Right cardiac atrium (tissue), 5 donors: ENCODE data around the gene RSAD2. TPM values are rescaled to one million over a fixed set of nuclear protein-coding genes. Genes with fewer than 3 reads are reported as not detected.
"Not testable (repeated sequence)": the region's sequence is repeated elsewhere in the genome, so short reads cannot be mapped to it uniquely, and the experiment has no call there.

Experiments
- ATAC-seq, 2 donors: fragments of 200-7000 bp; cut with Tn5 transposase; one replicate each; pipeline versions ENCODE4 v1.8.0 to v1.9.1; 2020; ENCODE audit warnings: moderate library complexity in 2 of 2, mild to moderate bottlenecking in 1 of 2
- DNase-seq, 3 donors: peaks; one replicate each; pipeline ENCODE4 v3.0.0-alpha.2; 2020
- H3K27ac ChIP-seq: one replicate; pipeline ENCODE4 v1.5.1; 2013; ENCODE audit warnings: mild to moderate bottlenecking, low read length, control low read depth, moderate library complexity
- H3K27me3 ChIP-seq: one replicate; pipeline ENCODE4 v1.6.1; 2013; ENCODE audit not compliant: control insufficient read depth, insufficient read depth
- H3K4me1 ChIP-seq: one replicate; pipeline ENCODE4 v1.6.1; 2013; ENCODE audit warnings: low read length; ENCODE audit not compliant: control insufficient read depth, insufficient read depth
- H3K4me3 ChIP-seq: one replicate; pipeline ENCODE4 v1.5.1; 2013; ENCODE audit warnings: low read length, control low read depth
- H3K9me3 ChIP-seq: one replicate; pipeline ENCODE4 v1.6.1; 2013; ENCODE audit warnings: low read length; ENCODE audit not compliant: control insufficient read depth
- WGBS: extraction: QIAGEN DNeasy Blood & Tissue Kit; methylation state at CpG from one replicate; pipeline ENCODE4 v1.1.7; 2013; 5-methylcytosine and 5-hydroxymethylcytosine counted together
- intact Hi-C, 4 donors: fragments of 100-400 bp; cut with DNase I; formaldehyde crosslinking; loops; one replicate each; pipeline versions ENCODE4 v1.11.0 to v1.14.0; 2022 to 2023
- polyA plus RNA-seq: library from polyadenylated mRNA; stranded (reverse); fragments of 200-250 nt; gene quantifications from one replicate; pipeline ENCODE4 v1.2.3, GENCODE V29; 2013
- total RNA-seq, 4 donors: library from RNA; stranded (reverse); fragmentation: NEBNext Ultra II Directional; extraction: Animal tissue kit (Norgen Biotek cat#: 25700); gene quantifications; one replicate each; pipeline ENCODE4 v1.2.1, GENCODE V29; 2021
- donor health status: healthy with polysubstance abuse.
- donor health status: DM: no; HTN: yes; CAD: no.
- donor health status: DM: no; HTN: no; CAD: no.
- donor health status: DM: no; HTN: yes; CAD: no; lungs with severe emphysema.
- donor health status: DM: yes; HTN: yes; CAD: no.

The RSAD2 gene
- total and polyA plus RNA-seq, 5 donors, result 1.6 to 6.4 (median 4.0) TPM

- no peak for ATAC-seq
- H3K9me3 ChIP-seq, result peaks cover 16% of the 10 kb centered on the region
- no peak overlapping the region for H3K4me3 ChIP-seq
- H3K27ac ChIP-seq, result no peak overlapping the region
- no peak for DNase-seq
- 93% methylated on average over 2 of the region's 2 CpGs for WGBS
- no peaks in the 10 kb centered on the region for H3K4me1 ChIP-seq
- intact Hi-C loops, result no loop called here
- H3K27me3 ChIP-seq, result no peaks in the 10 kb centered on the region
These were observed 31.7 kb upstream of the RSAD2 start for GRCh38 chr2:6845903-6846302.

- Histone ChIP-seq H3K9me3 (peaks cover 16% of the 10 kb centered on the region), H3K4me3 (no peak overlapping the region), H3K27me3 (no peaks in the 10 kb centered on the region), H3K27ac (no peak overlapping the region), H3K4me1 (no peaks in the 10 kb centered on the region)
- ATAC-seq (no peak), DNase-seq (no peak)
- 70% methylated on average over 1 of the region's 1 CpG for WGBS
- intact Hi-C loops, result no loop called here
These were observed 31.0 kb upstream of the RSAD2 start for GRCh38 chr2:6846540-6846939.

DNA sequence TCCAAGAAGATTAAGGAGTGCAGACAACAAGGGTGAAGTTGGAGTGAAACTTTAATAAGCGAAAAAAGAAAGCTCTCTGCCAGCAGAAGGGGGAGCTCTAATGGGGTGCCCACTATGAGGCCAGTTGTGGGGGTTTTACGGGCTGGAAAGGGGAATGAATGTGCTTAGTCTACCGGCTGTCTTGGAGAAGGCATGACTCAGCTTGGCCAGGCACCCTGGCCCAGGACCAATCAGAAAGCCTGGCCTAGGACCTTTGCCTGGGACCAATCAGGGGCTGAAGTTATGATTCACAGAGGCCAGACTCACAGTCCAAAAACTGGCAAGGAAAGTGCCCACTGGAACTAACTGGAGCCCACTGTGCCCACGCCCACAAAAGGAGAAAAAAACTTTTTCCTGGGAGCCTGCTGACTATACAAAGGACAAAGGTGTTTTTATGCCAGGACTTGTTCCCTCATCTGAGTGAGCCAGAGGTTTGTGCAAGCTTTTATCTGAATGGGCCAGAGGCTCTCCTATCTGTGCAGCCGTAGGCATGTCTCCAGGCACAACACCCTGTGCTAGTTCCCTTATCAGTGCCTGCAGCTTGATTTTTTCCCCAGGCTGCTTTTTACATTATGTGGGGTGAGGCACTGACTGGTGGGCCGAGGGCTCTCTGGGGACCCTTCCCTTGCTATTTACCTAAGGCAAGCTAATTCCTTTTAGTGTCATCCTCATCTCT, 30.5 kb upstream of the RSAD2 start:
- Histone ChIP-seq H3K4me3 (no peak overlapping the region), H3K27ac (no peak overlapping the region), H3K9me3 (peaks cover 16% of the 10 kb centered on the region), H3K4me1 (no peaks in the 10 kb centered on the region), H3K27me3 (no peaks in the 10 kb centered on the region)
- no peak for DNase-seq
- ATAC-seq, result no peak
- WGBS, result 78% methylated on average over 6 of the region's 6 CpGs
- intact Hi-C loops, result no loop called here

DNA sequence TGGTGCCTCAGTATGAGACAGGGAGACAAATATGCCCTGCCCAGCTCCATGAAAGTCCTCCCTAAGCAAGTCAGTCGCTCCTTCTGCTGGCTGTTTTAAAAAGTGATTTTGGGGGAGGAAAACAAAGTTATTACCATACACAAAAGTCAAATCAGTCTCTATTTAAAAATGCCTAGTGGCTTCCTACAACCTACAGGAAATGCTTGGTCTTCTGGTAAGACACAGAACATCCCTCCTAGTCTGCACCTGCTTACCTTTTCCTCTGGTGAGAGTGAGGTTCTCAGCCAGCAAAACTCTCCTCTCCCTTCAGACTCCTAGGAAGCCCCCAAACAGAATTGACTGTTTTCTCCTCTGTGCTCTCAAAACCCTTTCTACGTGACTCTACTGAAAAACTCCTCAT, 25.4 kb upstream of the RSAD2 start:
- H3K4me1 ChIP-seq, result no peaks in the 10 kb centered on the region
- no peaks in the 10 kb centered on the region for H3K27me3 ChIP-seq
- DNase-seq (no peak), ATAC-seq (no peak)
- intact Hi-C loops, result no loop called here
- 90% methylated on average over 2 of the region's 2 CpGs for WGBS
- H3K4me3 ChIP-seq, result no peak overlapping the region
- H3K27ac ChIP-seq, result no peak overlapping the region
- peaks cover 2% of the 10 kb centered on the region for H3K9me3 ChIP-seq

GRCh38 chr2:6854416-6854815, 23.2 kb upstream of the RSAD2 start:
- Histone ChIP-seq H3K4me3 (no peak overlapping the region), H3K27me3 (no peaks in the 10 kb centered on the region), H3K4me1 (no peaks in the 10 kb centered on the region), H3K27ac (no peak overlapping the region), H3K9me3 (no peaks in the 10 kb centered on the region)
- ATAC-seq (no peak), DNase-seq (no peak)
- 91% methylated on average over 2 of the region's 2 CpGs for WGBS
- intact Hi-C loops, result no loop called here

DNA sequence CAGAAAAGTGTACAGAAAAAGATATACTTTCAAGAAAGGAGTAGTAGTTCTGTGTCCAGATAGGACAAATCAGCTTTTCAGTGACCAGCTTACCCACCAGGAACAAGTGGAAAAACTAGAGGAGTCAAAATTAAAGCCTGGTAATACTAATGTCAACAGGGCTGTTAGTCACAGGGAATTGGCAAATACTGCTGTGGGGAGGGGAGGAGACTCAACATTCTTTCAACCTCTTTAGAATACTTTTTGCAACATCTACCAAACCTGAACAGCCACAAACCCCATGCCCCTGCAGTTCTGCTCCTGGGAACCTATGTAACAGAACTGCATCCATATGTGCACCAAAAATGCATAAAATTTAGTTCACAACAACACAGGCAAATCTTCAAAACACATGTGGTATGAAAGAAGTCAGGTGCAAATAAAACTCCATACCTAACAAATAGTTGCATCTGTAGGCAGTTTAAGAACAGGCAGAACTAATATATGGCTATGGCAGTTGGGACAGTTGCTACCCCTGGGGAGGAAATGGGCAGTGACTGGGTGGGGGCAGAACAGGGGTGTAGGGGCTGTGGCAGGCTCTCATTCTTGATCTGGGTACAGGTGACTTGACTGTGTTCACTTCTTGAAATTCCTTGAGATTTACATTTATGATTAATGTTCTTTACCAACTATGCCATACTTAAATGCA, 21.6 kb upstream of the RSAD2 start:
- H3K27me3 ChIP-seq, result no peaks in the 10 kb centered on the region
- no peak for ATAC-seq
- no peak overlapping the region for H3K4me3 ChIP-seq
- H3K4me1 ChIP-seq, result no peaks in the 10 kb centered on the region
- H3K27ac ChIP-seq, result no peak overlapping the region
- intact Hi-C loops, result no loop called here
- peaks cover 3% of the 10 kb centered on the region for H3K9me3 ChIP-seq
- DNase-seq, result no peak

- Histone ChIP-seq H3K4me1 (no peaks in the 10 kb centered on the region), H3K4me3 (no peak overlapping the region), H3K27me3 (no peaks in the 10 kb centered on the region), H3K27ac (no peak overlapping the region), H3K9me3 (peaks cover 3% of the 10 kb centered on the region)
- intact Hi-C loops, result no loop called here
- no peak for ATAC-seq
- WGBS, result 75% methylated on average over 1 of the region's 1 CpG
- DNase-seq, result no peak
These were observed 21.0 kb upstream of the RSAD2 start for GRCh38 chr2:6856548-6856920.

DNA sequence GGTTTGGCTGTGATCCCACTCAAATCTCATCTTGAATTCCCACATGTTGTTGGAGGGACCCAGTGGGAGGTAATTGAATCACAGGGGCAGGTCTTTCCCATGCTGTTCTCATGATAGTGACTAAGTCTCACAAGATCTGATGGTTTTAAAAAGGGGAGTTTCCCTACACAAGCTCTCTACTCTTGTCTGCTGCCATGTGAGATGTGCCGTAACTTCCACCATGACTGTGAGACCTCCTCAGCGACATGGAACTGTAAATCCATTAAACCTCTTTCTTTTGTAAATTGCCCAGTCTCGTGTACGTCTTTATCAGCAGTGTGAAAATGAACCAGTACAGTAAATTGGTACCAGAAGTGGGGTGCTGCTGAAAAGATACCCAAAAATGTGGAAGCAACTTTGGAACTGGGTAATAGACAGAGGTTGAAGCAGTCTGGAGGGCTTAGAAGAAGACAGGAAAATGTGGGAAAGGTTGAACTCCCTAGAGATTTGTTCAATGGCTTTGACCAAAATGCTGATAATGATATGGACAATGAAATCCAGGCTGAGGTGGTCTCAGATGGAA, 19.0 kb upstream of the RSAD2 start:
- ATAC-seq, H3K27ac ChIP-seq, DNase-seq, H3K4me1 ChIP-seq, intact Hi-C loops, H3K27me3 ChIP-seq, H3K4me3 ChIP-seq, H3K9me3 ChIP-seq: not testable (repeated sequence)
- 95% methylated on average over 4 of the region's 4 CpGs for WGBS

DNA sequence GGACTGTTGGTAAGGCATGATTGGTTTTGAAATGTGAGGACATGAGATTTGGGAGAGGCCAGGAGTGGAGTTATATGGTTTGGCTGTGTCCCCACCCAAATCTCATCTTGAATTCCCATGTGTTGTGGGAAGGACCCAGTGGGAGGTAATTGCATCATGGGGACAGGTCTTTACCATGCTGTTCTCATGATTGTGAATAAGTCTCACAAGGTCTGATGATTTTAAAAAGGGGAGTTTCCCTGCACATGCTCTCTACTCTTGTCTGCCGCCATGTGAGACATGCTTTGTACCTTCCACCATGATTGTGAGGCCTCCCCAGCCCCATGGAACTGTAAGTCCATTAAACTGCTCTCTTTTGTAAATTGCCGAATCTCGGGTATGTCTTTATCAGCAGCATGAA, 17.3 kb upstream of the RSAD2 start:
- Histone ChIP-seq H3K27me3 (no peaks in the 10 kb centered on the region), H3K4me1 (peaks cover 3% of the 10 kb centered on the region), H3K27ac (no peak overlapping the region), H3K4me3 (no peak overlapping the region), H3K9me3 (peaks cover 3% of the 10 kb centered on the region)
- DNase-seq, result no peak
- WGBS, result 95% methylated on average over 3 of the region's 3 CpGs
- ATAC-seq, result no peak
- intact Hi-C loops, result no loop called here

- H3K4me1 ChIP-seq, result peaks cover 3% of the 10 kb centered on the region
- DNase-seq (peak; percentile 45 to 64 (median 62)), ATAC-seq (peak; percentile 23 to 27)
- no peak overlapping the region for H3K27ac ChIP-seq
- no peak overlapping the region for H3K4me3 ChIP-seq
- no peaks in the 10 kb centered on the region for H3K27me3 ChIP-seq
- peaks cover 3% of the 10 kb centered on the region for H3K9me3 ChIP-seq
- 41% methylated on average over 6 of the region's 6 CpGs for WGBS
- intact Hi-C loops, result no loop called here
These were observed 13.8 kb upstream of the RSAD2 start for GRCh38 chr2:6863792-6864191.

DNA sequence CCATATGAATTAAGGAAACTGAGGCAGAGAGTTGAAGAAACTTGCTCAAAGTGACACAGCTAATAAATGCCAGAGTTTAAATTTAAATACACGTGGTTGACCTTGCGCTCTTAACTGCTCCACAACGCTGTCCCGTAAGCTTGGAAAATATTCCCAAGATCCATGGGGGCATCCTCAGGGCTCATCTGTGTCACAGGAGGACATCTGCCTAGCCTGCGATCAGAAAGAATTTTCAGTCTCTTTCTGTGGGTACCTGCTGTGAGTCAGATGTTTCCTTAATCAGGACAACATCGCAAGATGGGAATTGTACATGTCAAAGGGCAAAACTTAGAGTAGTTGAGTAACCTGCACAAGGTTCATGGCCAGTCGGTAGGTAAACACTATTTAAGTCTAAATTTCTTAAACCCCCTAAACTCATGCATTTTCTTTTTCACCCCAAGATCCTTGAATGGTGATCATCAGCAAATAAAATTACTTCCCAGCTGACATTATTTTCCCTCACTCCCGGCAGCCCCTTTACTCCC, 13.3 kb upstream of the RSAD2 start:
- peaks cover 3% of the 10 kb centered on the region for H3K4me1 ChIP-seq
- ATAC-seq, result no peak
- no peaks in the 10 kb centered on the region for H3K27me3 ChIP-seq
- WGBS, result 58% methylated on average over 8 of the region's 8 CpGs
- peak overlapping the region; percentile 87 for H3K4me3 ChIP-seq
- H3K9me3 ChIP-seq, result peaks cover 3% of the 10 kb centered on the region
- intact Hi-C loops, result no loop called here
- H3K27ac ChIP-seq, result peak overlapping the region; percentile 37
- DNase-seq, result no peak
